ENCODE measurements around the gene CRYBB1.

DNA sequence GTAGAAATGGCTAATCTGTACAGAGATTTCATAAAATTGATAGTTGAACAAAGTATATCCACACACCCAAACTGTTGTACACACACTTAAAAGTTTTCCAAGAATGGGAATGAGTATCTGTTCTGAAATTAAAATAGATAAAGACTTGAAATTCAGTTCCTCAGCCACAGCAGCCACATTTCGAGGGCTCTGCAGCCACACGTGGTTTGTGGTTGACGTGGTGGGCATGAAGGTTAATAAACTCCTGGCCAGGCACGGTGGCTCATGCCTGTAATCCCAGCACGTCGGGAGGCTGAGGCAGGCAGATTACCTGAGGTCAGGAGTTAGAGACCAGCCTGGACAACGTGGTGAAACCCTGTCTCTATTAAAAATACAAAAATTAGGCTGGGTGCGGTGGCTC, 51.9 kb downstream of the CRYBB1 start:
- TF ChIP-seq, protein P1, sequence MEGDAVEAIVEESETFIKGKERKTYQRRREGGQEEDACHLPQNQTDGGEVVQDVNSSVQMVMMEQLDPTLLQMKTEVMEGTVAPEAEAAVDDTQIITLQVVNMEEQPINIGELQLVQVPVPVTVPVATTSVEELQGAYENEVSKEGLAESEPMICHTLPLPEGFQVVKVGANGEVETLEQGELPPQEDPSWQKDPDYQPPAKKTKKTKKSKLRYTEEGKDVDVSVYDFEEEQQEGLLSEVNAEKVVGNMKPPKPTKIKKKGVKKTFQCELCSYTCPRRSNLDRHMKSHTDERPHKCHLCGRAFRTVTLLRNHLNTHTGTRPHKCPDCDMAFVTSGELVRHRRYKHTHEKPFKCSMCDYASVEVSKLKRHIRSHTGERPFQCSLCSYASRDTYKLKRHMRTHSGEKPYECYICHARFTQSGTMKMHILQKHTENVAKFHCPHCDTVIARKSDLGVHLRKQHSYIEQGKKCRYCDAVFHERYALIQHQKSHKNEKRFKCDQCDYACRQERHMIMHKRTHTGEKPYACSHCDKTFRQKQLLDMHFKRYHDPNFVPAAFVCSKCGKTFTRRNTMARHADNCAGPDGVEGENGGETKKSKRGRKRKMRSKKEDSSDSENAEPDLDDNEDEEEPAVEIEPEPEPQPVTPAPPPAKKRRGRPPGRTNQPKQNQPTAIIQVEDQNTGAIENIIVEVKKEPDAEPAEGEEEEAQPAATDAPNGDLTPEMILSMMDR (IDR thresholded peaks at IDR 0.05; ENCODE audit: low read depth, low read length) = no peak
- no peak for TF ChIP-seq EZH2phosphoT487 (IDR thresholded peaks at IDR 0.05; ENCODE audit: low read depth)
